ENCODE data around the gene FEM1A.
A peak's percentile ranks its signal among the peaks of the same experiment; 100 is the strongest.

Gene FEM1A

DNA sequence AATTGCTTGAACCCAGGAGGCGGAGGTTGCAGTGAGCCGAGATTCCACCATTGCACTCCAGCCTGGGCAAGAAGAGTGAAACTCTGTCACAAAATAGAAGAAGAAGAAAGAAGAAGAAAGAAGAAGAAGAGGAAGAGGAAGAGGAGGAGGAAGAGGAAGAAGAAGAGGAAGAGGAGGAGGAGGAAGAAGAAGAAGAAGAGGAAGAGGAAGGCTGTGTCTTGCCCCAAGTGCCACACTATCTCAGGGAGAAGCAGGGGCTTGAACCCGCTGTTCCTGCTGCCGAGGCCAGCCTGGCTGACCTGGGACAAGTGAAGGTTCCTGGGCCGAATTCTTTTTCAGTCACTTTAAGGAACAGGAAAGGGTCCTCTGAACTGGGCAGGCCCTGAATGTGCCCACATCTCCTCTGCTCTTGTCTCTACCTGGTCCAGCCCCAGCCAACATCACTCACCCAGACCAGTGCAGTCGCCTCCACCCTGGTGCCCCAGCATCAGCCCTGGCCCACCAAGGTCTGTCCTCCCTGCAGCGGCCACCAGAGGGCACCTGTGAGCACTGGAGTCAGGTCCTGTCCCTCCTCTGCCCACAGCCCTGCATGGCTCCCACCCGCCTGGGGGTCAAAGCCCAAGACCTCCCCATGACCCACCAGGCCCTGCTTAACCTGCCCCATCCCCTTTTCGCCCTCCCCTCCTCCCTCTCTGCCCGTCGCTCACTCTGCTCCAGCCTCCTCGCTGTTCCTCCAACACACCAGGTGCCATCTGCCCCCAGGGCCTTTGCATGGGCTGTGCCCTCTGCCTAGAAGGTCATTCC, 20.0 kb downstream of the FEM1A start:
- TF ChIP-seq, protein P1, sequence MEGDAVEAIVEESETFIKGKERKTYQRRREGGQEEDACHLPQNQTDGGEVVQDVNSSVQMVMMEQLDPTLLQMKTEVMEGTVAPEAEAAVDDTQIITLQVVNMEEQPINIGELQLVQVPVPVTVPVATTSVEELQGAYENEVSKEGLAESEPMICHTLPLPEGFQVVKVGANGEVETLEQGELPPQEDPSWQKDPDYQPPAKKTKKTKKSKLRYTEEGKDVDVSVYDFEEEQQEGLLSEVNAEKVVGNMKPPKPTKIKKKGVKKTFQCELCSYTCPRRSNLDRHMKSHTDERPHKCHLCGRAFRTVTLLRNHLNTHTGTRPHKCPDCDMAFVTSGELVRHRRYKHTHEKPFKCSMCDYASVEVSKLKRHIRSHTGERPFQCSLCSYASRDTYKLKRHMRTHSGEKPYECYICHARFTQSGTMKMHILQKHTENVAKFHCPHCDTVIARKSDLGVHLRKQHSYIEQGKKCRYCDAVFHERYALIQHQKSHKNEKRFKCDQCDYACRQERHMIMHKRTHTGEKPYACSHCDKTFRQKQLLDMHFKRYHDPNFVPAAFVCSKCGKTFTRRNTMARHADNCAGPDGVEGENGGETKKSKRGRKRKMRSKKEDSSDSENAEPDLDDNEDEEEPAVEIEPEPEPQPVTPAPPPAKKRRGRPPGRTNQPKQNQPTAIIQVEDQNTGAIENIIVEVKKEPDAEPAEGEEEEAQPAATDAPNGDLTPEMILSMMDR (conservative IDR thresholded peaks at IDR 0.05): peak; percentile 80
- no peak overlapping the region for H3K27ac ChIP-seq

DNA sequence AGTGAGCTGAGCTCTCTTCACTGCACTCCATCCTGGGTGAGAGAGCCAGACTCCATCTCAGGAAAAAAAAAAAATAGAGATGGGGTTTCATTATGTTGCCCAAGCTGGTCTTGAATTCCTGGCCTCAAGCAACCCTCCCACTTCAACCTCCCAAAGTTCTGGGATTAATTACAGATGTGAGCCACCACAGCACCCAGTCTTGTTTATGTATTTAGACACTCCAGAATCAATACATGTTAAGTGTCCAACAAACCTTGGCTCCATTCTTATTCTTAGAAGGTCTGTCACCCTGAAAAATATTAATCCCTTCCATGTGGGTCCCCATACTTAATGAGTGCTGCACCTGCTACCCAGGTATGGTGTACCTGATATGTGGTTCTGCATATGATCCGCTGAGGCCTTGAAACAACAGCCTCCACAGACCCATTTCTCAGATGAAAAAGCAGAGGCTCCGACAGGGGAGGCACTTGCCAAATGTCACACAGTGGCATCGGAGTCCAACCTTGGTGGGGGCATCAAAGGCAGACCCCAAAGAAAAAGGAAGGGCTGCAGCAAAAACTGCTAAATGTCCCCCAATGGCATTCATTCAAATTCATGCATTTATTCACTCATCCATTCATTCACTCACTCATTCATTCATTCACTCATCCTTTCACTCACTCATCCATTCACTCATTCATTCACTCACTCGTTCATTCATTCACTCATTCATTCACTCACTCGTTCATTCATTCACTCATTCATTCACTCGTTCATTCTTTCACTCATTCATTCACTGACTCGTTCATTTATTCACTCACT, 23.3 kb downstream of the FEM1A start:
- TF ChIP-seq, protein P1 (conservative IDR thresholded peaks at IDR 0.05): no peak
- H3K27ac ChIP-seq: no peak overlapping the region

DNA sequence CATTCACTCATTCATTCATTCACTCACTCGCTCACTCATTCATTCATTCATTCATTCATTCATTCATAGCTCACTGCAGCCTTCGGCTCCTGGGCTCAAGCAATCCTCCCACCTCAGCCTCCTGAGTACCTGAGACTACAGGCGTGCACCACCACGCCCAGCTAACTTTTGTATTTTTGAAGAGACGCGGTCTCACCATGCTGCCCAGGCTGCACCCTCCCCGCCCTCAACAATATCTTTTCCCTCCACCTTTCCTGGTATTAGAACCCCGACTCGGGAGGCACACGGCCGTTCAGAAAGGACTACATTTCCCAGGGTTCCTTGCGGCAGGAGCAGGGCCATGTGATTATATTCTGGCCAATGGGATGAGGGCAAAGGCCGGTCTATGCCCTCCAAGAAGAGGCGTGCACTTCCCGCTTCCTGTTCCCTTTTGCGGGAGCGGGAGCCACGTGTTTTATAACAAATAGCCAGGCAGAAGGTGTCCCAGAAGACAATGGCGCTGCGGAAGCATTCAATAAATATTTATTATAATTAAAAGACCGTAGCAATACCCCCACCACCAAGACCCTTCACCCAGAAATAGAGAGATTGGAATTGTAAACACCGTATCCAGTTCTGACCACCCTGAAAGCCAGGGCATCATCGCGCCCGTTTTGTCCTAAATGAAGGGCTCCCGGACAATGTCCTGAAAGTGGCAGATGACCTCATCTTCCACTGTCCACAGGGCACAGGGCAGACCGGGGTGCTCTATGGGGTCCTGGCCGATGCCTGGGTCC, 24.1 kb downstream of the FEM1A start:
- TF ChIP-seq, protein P1 (conservative IDR thresholded peaks at IDR 0.05): no peak
- peak overlapping the region; percentile 19; the same call in 1 of the 2 replicates for H3K27ac ChIP-seq

DNA sequence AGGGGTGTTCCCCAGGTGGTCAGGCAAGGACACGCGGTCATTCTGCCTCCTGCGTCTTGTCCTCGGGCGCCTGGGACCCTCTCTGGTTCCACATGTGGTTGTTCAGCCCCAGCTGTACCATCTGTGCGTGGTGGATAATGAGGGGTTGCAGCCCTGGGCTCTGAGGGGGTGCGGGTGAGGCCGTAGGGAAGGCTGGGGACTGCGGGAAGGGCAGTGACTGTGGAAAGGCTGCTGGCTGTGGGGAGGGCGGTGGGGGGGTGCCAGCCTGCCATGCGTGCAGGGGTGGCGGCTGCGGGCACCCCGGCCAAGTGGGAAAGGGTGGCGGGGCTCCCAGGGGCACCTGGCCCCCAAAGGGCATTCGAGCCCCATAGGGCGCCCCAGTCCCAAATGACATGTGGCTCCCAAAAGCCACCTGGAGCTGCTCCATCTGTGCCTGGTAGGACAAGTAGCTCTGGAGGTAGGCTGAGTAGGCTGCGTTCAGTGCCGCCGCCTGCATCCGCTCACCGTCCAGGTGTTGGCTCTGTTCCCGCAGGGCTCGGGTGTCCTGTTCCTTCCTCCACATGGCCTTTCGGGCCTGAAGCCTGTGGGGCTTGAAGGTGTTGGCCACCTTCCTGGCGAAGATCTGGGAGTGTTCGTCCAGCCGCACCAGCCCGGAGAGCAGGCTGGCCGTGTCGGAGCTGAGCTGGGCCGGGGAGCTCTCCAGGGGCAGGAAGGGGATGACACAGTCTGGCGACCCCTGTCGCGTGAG, 24.8 kb downstream of the FEM1A start:
- TF ChIP-seq, protein P1 (conservative IDR thresholded peaks at IDR 0.05): no peak
- peak overlapping the region; percentile 19; the same call in 1 of the 2 replicates for H3K27ac ChIP-seq

DNA sequence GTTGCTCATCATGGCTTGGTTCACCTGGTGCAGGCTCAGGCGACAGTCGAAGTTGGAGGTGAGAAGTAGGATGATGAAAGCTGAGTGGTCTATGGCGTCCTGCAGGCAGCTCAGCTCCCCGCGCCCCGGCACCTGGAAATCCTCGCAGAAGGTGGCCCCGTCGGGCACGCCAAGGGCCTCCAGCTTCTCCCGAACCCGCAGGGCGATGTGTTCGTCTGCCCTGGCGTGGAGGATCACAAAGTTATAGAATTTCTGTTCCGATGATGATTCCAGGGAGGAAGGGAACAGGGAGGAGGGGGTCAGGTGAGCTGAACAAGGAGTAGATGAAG, 25.4 kb downstream of the FEM1A start:
- no peak overlapping the region for H3K27ac ChIP-seq
- TF ChIP-seq, protein P1 (conservative IDR thresholded peaks at IDR 0.05): no peak

DNA sequence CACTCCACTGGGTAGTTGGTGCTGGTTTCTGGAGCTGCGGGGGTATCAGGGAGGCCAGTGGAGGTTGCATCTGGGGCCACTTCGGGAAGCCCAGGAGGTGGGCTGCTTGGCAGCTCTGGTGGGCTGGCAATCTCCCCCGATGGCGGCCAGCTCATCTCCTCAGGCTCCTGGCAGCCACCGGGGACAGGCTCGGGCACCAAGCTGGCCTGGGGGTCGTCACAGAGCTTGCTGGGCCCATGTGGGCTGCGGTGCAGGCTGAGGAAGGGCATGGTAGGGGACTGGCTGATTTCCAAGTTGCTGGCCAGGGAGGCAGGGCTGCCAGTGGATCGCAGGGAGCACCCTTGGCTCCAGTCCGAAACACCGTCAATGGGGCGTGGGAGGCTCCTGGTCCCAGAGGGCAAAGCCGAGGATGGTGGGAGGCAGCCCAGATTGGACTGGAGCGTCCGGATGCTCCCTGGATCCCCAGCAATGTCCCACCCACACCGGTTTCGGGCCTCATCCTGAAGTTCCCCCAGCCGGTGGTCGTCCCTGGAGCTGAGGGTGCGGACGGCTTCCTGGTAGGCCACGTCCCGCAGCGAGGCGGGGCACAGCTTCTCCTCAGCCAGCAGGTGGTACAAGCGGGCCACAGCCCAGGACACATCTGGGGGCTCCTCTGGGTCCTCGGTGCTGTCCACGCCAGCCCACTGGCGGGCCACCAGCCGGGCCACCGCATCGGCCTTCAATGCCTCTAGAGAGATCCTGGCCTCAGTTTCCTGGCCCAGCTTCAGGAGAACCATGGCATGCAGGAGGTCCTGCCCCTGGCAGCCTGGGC, 26.1 kb downstream of the FEM1A start:
- no peak overlapping the region for H3K27ac ChIP-seq

More for the DNA sequence above, 26.1 kb downstream of the FEM1A start:
- TF ChIP-seq, protein P1 (conservative IDR thresholded peaks at IDR 0.05): no peak
